NCI-H1092 (cell line): ENCODE measurements around the gene ARPC4.
"Not testable (repeated sequence)": the region's sequence is repeated elsewhere in the genome, so short reads cannot be mapped to it uniquely, and the experiment has no call there.

Experiments
- DNase-seq: peaks from one replicate; lab custom pipeline; 2025; lab: John Stamatoyannopoulos, UW

ARPC4 gene

GRCh38 chr3:9825451-9826040 lies 32.7 kb downstream of the ARPC4 start:
- DNase-seq, result no peak

- DNase-seq, result no peak
Measured at GRCh38 chr3:9826815-9827573, 34.1 kb downstream of the ARPC4 start.

- DNase-seq, result no peak
Measured at GRCh38 chr3:9828801-9829755, 36.2 kb downstream of the ARPC4 start.

GRCh38 chr3:9831253-9831652 lies 38.4 kb downstream of the ARPC4 start:
- DNase-seq, result no peak

GRCh38 chr3:9833078-9833477 lies 40.2 kb downstream of the ARPC4 start:
- no peak for DNase-seq

GRCh38 chr3:9834520-9835380 lies 41.9 kb downstream of the ARPC4 start:
- DNase-seq, result no peak

GRCh38 chr3:9837701-9838582 lies 45.1 kb downstream of the ARPC4 start:
- DNase-seq, result no peak

GRCh38 chr3:9838856-9839255 lies 46.0 kb downstream of the ARPC4 start:
- no peak for DNase-seq

- DNase-seq, result no peak
Measured at GRCh38 chr3:9841015-9841414, 48.1 kb downstream of the ARPC4 start.

GRCh38 chr3:9843715-9844438 lies 51.0 kb downstream of the ARPC4 start, which contains the start of gene RPUSD3:
RPUSD3 (minus strand) TSS chr3:9844008; CDS start chr3:9843990, 18 bp downstream.
- DNase-seq, result peak; percentile 85

GRCh38 chr3:9846231-9846630 lies 53.3 kb downstream of the ARPC4 start:
- no peak for DNase-seq

- DNase-seq, result no peak
Measured at GRCh38 chr3:9846931-9847488, 54.1 kb downstream of the ARPC4 start.

GRCh38 chr3:9847870-9848269 lies 55.0 kb downstream of the ARPC4 start:
- DNase-seq, result not testable (repeated sequence)

- not testable (repeated sequence) for DNase-seq
Measured at GRCh38 chr3:9848860-9849259, 56.0 kb downstream of the ARPC4 start.

GRCh38 chr3:9851383-9851782 lies 58.5 kb downstream of the ARPC4 start:
- DNase-seq, result not testable (repeated sequence)

GRCh38 chr3:9851926-9852325 lies 59.0 kb downstream of the ARPC4 start:
- not testable (repeated sequence) for DNase-seq

GRCh38 chr3:9852528-9852927 lies 59.6 kb downstream of the ARPC4 start:
- DNase-seq, result no peak

- not testable (repeated sequence) for DNase-seq
Measured at GRCh38 chr3:9854291-9854940, 61.5 kb downstream of the ARPC4 start.

GRCh38 chr3:9855594-9855993 lies 62.7 kb downstream of the ARPC4 start:
- DNase-seq, result no peak
